ENCODE measurements around the gene MTCL1.

MTCL1 gene

GRCh38 chr18:8713691-8714090 is 8.3 kb downstream of the MTCL1 start:
- no peak for DNase-seq (ENCODE audit: low read depth)

GRCh38 chr18:8715599-8715998 is 10.2 kb downstream of the MTCL1 start:
- DNase-seq (ENCODE audit: low read depth), result no peak

GRCh38 chr18:8717011-8717770 is 11.8 kb downstream of the MTCL1 start:
- no peak for DNase-seq (ENCODE audit: low read depth)

- DNase-seq (ENCODE audit: low read depth), result no peak
These were observed 13.1 kb downstream of the MTCL1 start for GRCh38 chr18:8718401-8718913.

- no peak for DNase-seq (ENCODE audit: low read depth)
These were observed 13.8 kb downstream of the MTCL1 start for GRCh38 chr18:8719192-8719591.

- no peak for DNase-seq (ENCODE audit: low read depth)
These were observed 14.8 kb downstream of the MTCL1 start for GRCh38 chr18:8720141-8720540.

- DNase-seq (ENCODE audit: low read depth), result no peak
These were observed 15.8 kb downstream of the MTCL1 start for GRCh38 chr18:8721094-8721669.

- no peak for DNase-seq (ENCODE audit: low read depth)
These were observed 16.4 kb downstream of the MTCL1 start for GRCh38 chr18:8721716-8722115.

GRCh38 chr18:8722946-8723820 is 17.8 kb downstream of the MTCL1 start:
- DNase-seq (ENCODE audit: low read depth), result no peak

GRCh38 chr18:8724452-8724851 is 19.1 kb downstream of the MTCL1 start:
- no peak for DNase-seq (ENCODE audit: low read depth)

- DNase-seq (ENCODE audit: low read depth), result no peak
These were observed 20.9 kb downstream of the MTCL1 start for GRCh38 chr18:8726281-8726680.

- DNase-seq (ENCODE audit: low read depth), result no peak
These were observed 21.8 kb downstream of the MTCL1 start for GRCh38 chr18:8726963-8727705.

- DNase-seq (ENCODE audit: low read depth), result no peak
These were observed 24.9 kb downstream of the MTCL1 start for GRCh38 chr18:8730080-8730827.

GRCh38 chr18:8732442-8733360 is 27.3 kb downstream of the MTCL1 start:
- DNase-seq (ENCODE audit: low read depth), result no peak

- no peak for DNase-seq (ENCODE audit: low read depth)
These were observed 29.1 kb downstream of the MTCL1 start for GRCh38 chr18:8734496-8734895.

- DNase-seq (ENCODE audit: low read depth), result no peak
These were observed 29.9 kb downstream of the MTCL1 start for GRCh38 chr18:8735274-8735673.

- no peak for DNase-seq (ENCODE audit: low read depth)
These were observed 35.8 kb downstream of the MTCL1 start for GRCh38 chr18:8741117-8741516.

- no peak for DNase-seq (ENCODE audit: low read depth)
These were observed 36.2 kb downstream of the MTCL1 start for GRCh38 chr18:8741532-8741931.

- no peak for DNase-seq (ENCODE audit: low read depth)
These were observed 37.3 kb downstream of the MTCL1 start for GRCh38 chr18:8742387-8743361.

Data from stimulated activated CD8-positive, alpha-beta memory T cell treated with anti-CD3 and anti-CD28 coated beads, Interleukin-12 subunit alpha, Interleukin-12 subunit beta, amount 100 ng/mL, for 4 hours (primary cell).